Activated CD4-positive, alpha-beta T cell treated with anti-CD3 and anti-CD28 coated beads for 1 hour (primary cell): Measurements from ENCODE around the gene C11orf98.
A peak's percentile ranks its signal among the peaks of the same experiment; 100 is the strongest.
"Not testable (repeated sequence)": the region's sequence is repeated elsewhere in the genome, so short reads cannot be mapped to it uniquely, and the experiment has no call there.

Experiments used
- DNase-seq: peaks from one replicate; pipeline ENCODE4 v3.0.0-alpha.2; 2020

Gene C11orf98

GRCh38 chr11:62680825-62681240 is 15.8 kb upstream of the C11orf98 start:
- no peak for DNase-seq

GRCh38 chr11:62678770-62679696 is 14.0 kb upstream of the C11orf98 start, which contains the start of gene UBXN1:
Gene UBXN1, minus strand, starts transcription at chr11:62679073. Its CDS starts 150 bp downstream, at chr11:62678923.
- DNase-seq = peak; percentile 71

DNA sequence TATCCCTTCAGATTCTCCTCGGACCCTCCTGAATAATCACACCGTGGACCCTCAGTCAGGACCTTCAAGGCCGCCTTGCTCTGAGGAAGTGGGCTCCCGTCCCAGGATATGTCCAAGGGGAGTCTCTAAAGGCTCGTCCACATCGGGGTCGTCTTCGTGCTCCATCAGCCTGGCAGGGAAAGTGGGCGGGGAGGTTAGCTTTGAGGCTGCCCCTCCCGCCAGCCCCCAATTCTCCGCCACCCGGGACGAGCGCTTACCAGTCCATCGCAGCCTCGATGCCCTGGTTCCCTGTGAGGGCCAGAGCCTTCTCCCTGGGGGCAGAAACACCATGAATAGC is 13.4 kb upstream of the C11orf98 start:
- no peak for DNase-seq

DNA sequence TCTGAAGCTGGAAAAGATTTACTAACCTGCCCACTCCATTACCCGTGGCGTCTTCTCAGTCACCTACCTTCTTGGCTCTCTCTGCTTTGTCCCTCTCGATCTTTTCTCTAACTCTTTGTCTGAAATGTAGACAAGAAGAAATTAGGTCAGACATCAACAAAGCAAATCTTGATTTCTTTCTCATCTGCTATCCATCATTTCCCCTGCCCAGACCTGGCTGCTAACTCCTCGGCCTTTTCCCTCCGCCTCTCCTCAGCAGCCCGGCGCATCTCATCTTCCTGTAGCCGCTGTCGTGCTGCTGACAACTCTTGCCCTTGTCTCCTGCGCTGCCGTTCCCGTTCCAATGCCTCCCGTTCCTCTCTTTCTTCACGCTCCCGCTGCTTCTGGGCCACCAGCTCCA is 12.7 kb upstream of the C11orf98 start:
- DNase-seq = no peak

DNA sequence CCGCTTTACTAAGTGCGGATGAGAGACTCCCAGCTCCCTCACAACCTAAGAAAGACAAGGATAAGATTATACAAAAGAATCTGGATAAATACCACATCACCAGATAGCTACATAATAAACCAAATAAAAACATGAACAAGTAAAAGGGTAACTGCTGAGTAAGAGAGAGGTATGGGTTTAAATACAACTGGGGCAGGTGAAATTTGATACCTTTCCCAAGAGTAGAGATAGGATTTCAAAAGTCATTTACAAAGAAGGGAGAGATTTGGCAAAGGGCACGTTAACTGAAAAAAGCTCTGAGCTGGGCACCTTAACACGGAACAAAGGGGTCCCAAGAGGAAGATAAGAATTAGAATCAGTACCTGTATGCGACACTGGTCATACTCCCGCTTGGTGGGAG is 12.1 kb upstream of the C11orf98 start:
- no peak for DNase-seq

DNA sequence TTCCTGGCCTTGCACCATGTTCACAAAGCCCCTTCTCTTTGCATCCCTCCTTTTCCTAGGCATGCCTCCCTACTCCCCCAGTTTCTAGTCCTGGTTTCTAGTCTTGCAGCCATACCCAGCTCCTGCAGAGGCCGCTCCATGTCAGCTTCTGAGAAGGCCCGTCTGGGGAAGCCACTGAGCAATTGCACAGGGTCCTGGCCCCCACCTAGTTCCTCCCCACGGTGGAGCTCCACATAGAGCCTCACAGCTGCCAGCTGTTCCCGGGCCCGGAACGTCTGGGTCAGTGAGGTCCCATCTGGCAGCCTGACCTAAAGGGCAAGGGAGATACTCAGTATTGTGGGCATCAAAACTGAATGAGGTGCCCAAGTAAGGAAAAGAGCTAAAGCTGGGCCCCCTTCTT is 11.7 kb upstream of the C11orf98 start:
- DNase-seq = no peak

DNA sequence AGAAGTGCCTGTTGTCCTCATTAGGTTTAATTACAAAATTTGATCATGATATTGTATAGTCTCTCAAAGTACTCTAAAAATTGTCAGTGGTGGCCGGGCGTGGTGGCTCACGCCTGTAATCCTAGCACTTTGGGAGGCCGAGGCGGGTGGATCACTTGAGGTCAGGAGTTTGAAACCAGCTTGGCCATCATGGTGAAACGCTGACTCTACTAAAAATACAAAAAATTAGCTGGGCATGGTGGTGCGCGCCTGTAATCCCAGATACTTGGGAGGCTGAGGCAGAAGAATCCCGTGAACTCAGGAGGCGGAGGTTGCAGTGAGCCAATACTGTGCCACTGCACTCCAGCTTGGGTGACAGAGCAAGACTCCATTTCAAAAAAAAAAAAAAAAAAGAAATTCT is 10.4 kb upstream of the C11orf98 start:
- not testable (repeated sequence) for DNase-seq

DNA sequence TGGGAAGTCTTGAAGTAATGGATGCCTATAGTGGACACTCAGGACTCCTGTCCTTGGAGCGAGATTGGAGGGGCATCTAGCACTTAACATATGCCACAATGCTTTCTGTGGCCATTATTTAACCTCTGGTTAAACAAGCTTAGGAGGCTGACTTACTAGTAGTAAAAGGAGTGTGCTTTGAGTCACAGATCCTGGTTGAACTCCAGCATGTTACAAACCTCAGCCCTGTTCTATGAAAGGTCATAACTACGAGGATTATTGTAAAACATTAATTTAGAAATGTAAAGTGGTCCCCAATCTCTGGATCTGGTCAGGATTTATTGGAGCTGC is 8.2 kb upstream of the C11orf98 start:
- no peak for DNase-seq

DNA sequence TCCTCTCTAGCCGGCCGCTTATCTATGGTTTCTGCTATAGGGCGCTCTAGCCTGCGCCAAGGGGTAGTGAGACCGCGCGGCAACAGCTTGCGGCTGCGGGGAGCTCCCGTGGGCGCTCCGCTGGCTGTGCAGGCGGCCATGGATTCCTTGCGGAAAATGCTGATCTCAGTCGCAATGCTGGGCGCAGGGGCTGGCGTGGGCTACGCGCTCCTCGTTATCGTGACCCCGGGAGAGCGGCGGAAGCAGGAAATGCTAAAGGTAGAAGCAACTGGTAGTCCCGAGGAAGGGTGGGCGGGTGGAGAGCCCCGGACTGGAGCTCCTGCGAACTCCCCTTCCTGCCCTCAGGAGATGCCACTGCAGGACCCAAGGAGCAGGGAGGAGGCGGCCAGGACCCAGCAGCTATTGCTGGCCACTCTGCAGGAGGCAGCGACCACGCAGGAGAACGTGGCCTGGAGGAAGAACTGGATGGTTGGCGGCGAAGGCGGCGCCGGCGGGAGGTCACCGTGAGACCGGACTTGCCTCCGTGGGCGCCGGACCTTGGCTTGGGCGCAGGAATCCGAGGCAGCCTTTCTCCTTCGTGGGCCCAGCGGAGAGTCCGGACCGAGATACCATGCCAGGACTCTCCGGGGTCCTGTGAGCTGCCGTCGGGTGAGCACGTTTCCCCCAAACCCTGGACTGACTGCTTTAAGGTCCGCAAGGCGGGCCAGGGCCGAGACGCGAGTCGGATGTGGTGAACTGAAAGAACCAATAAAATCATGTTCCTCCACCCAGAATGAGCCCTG is 6.8 kb upstream of the C11orf98 start, which contains the start of the genes LBHD1 and UQCC3:
Gene LBHD1, minus strand, starts transcription at position 660 of the 782 bp plus-strand sequence. CDS start 2,236 bp downstream, outside the sequence.
Gene UQCC3, plus strand, starts transcription at position 66 of the 782 bp plus-strand sequence. Its CDS starts 73 bp downstream, at position 139.
- peak; percentile 55 for DNase-seq

GRCh38 chr11:62671236-62671607 is 6.2 kb upstream of the C11orf98 start:
- no peak for DNase-seq

DNA sequence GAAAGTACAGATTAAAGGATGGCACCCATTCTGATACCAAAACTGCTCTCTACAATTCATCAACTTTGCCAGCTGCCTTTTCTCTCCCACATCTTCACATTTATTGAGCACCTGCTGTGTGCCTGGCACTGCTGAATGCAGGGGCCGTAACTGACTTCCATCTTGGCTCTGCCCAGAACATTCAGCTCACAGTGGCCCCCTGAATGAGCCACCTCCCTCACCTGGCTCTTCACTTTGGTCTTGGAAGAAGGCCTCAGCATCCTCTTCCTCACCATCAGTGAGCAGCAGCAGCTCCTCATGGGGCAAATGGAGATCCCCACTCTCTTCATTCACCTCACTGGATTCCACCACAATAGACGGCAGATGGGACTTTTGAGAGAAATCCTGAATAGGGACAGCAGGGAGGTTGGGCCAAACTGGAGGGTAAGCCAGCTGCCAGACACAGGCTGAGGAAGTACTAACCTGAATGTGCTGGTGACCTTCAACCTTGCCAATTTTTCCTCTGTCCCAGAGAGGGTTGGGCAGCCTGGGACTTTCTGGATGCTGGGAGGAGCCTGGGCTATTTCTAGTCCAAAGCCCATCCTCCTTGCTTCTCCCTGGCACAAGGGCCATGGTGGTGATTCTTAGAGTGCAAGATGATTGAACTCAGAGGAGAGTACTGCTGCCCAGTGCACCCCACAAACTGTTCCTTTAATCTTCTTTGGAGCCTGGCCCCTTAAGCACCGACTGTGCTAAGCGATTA is 4.6 kb upstream of the C11orf98 start:
- DNase-seq = no peak

GRCh38 chr11:62667460-62667859 is 2.5 kb upstream of the C11orf98 start:
- no peak for DNase-seq

DNA sequence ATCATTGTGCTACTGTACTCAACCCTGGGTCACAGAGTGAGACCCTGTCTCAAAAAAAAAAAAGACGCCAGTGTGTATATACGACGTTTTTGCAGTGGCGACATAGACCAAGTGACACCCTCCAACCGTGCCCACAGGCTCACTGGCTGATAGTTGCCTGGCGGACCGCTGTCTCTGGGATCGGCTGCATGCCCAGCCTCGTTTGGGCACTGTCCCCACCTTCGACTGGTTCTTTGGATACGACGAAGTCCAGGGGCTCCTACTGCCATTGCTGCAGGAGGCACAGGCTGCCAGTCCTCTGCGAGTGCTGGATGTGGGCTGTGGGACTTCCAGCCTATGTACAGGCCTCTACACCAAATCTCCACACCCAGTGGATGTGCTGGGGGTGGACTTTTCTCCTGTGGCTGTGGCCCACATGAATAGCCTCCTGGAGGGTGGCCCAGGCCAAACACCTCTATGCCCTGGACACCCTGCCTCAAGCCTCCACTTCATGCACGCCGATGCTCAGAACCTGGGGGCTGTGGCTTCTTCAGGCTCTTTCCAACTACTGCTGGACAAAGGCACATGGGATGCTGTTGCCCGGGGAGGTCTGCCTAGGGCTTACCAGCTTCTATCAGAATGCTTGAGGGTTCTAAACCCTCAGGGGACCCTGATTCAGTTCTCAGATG is 1.4 kb upstream of the C11orf98 start:
- no peak for DNase-seq

- peak; percentile 42 for DNase-seq
Observed at GRCh38 chr11:62665599-62666258, 719 bp upstream of the C11orf98 start.

- peak; percentile 39 for DNase-seq
Observed at GRCh38 chr11:62664405-62665074, 470 bp downstream of the C11orf98 start.

- no peak for DNase-seq
Observed at GRCh38 chr11:62656796-62657429, 8.1 kb downstream of the C11orf98 start.

DNA sequence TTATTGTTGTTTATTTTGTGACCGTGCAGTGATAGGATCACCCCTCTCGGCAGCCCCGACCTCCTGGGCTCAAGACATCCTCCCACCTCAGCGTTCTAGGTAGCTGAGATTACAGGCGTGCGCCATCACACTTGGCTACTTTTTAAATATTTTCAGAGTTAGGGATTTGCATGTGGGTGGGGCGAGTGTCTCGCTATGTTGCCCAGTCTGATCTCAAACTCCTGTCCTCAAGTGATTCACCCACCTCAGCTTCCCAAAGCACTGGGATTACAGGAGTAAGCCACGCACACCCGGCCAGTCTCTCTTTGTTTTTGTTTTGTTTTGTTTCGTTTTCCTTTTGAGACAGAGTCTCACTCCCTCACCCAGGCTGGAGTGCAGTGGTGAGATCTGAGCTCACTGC is 10.7 kb downstream of the C11orf98 start:
- DNase-seq = no peak

- DNase-seq = no peak
Observed at GRCh38 chr11:62652161-62653006, 12.6 kb downstream of the C11orf98 start.

DNA sequence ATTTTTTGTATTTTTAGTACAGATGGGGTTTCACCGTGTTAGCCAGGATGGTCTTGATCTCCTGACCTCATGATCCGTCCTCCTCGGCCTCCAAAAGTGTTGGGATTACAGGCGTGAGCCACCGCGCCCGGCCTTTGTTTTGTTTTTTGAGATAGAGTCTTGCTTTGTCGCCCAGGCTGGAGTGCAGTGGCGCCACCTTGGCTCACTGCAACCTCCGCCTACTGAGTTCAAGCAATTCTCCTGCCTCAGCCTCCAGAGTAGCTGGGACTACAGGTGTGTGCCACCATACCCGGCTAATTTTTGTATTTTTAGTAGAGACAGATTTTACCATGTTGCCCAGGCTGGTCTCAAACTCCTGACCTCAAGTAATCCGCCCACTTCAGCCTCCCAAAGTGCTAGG is 14.7 kb downstream of the C11orf98 start:
- DNase-seq = not testable (repeated sequence)

DNA sequence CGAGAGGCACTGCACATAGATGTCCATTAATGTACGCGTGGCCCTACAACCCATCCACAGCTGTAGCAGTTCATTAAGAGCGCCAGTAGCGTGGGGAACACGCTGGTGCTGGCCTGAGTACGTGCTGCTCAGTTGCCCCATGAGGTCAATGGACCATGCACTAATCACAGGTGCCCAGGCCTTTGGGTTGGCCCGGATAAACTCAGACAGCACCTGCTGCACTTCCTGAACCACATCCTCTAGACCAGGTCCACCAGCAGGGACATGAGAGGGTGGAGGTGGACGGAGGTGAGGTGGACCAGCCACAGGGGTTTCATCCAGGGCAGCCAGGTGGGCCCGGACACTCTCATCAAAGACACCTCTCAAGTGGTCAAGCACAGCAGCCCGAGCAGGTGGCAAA is 15.5 kb downstream of the C11orf98 start:
- no peak for DNase-seq
